Tibial artery (tissue), 4 donors: Measurements from ENCODE around the gene KIF26B.
"Not testable (repeated sequence)": the region's sequence is repeated elsewhere in the genome, so short reads cannot be mapped to it uniquely, and the experiment has no call there.

Source experiments
- DNase-seq, 2 donors: peaks; one replicate each; pipeline ENCODE4 v3.0.0-alpha.2; 2019
- H3K27ac ChIP-seq, 2 donors: fragments of 200-600 bp; sonication (generic) in 1 of 2; 1 replicate in 1 of 2; 2 replicates in 1 of 2; pipeline ENCODE4 v1.5.1; 2018 to 2019; ENCODE audit warnings: mild to moderate bottlenecking in 1 of 2
- H3K27me3 ChIP-seq, 2 donors: fragments of 200-600 bp; sonication (generic) in 1 of 2; one replicate each; pipeline versions ENCODE4 v1.5.1 to v1.6.0; 2016 to 2019
- H3K36me3 ChIP-seq, 3 donors: fragments of 200-600 bp; sonication (generic) in 2 of 3; one replicate each; pipeline ENCODE4 v1.5.1; 2016 to 2019; ENCODE audit warnings: mild to moderate bottlenecking in 2 of 3
- H3K4me1 ChIP-seq, 4 donors: fragments of 200-600 bp; sonication (generic) in 2 of 4; 1 replicate in 3 of 4; 2 replicates in 1 of 4; pipeline ENCODE4 v1.5.1; 2016 to 2019
- H3K4me3 ChIP-seq, 2 donors: fragments of 200-600 bp; sonication (generic) in 1 of 2; 1 replicate in 1 of 2; 2 replicates in 1 of 2; pipeline ENCODE4 v1.5.1; 2018 to 2019; ENCODE audit warnings: mild to moderate bottlenecking in 2 of 2
- H3K9me3 ChIP-seq, 3 donors: fragments of 200-600 bp; sonication (generic) in 1 of 3; one replicate each; pipeline ENCODE4 v1.5.1; 2016 to 2019
- CTCF ChIP-seq, 2 experiments: fragments of 200-600 bp in 1 of 2; fragments of 450-650 bp in 1 of 2; IDR thresholded peaks; one replicate each; pipeline ENCODE4 v1.5.1; 2017 to 2019; ENCODE audit warnings: antibody characterized with exemption in 2 of 2, mild to moderate bottlenecking in 1 of 2, moderate library complexity in 1 of 2
- intact Hi-C: fragments of 100-400 bp; cut with DNase I; formaldehyde crosslinking; loops from one replicate; pipeline ENCODE4 v1.15.0; 2023; ENCODE audit warnings: low total_unique reads

KIF26B gene

GRCh38 chr1:245663841-245664240, 509.1 kb downstream of the KIF26B start:
- H3K4me3 ChIP-seq, result no peak overlapping the region
- no peaks in the 10 kb centered on the region for H3K36me3 ChIP-seq
- DNase-seq, result no peak
- H3K4me1 ChIP-seq, result no peaks in the 10 kb centered on the region
- intact Hi-C loops, result no loop called here
- H3K27ac ChIP-seq, result no peak overlapping the region
- TF ChIP-seq CTCF (IDR thresholded peaks at IDR 0.05), result no peak
- no peaks in the 10 kb centered on the region for H3K9me3 ChIP-seq
- H3K27me3 ChIP-seq, result no peaks in the 10 kb centered on the region

GRCh38 chr1:245666412-245666811, 511.6 kb downstream of the KIF26B start:
- no peak overlapping the region for H3K27ac ChIP-seq
- H3K9me3 ChIP-seq, result no peaks in the 10 kb centered on the region
- no peaks in the 10 kb centered on the region for H3K36me3 ChIP-seq
- no peaks in the 10 kb centered on the region for H3K27me3 ChIP-seq
- intact Hi-C loops, result no loop called here
- H3K4me3 ChIP-seq, result no peak overlapping the region
- no peak for DNase-seq
- H3K4me1 ChIP-seq, result no peaks in the 10 kb centered on the region
- no peak for TF ChIP-seq CTCF (IDR thresholded peaks at IDR 0.05)

GRCh38 chr1:245671349-245671748, 516.6 kb downstream of the KIF26B start:
- no peak for DNase-seq
- Histone ChIP-seq H3K27me3 (no peaks in the 10 kb centered on the region), H3K4me3 (no peak overlapping the region), H3K4me1 (no peaks in the 10 kb centered on the region), H3K36me3 (no peaks in the 10 kb centered on the region), H3K27ac (no peak overlapping the region), H3K9me3 (no peaks in the 10 kb centered on the region)
- TF ChIP-seq CTCF (IDR thresholded peaks at IDR 0.05), result no peak
- intact Hi-C loops, result no loop called here

GRCh38 chr1:245671966-245672767, 517.4 kb downstream of the KIF26B start:
- Histone ChIP-seq H3K9me3 (no peaks in the 10 kb centered on the region), H3K27me3 (no peaks in the 10 kb centered on the region), H3K27ac (no peak overlapping the region), H3K4me3 (no peak overlapping the region), H3K36me3 (no peaks in the 10 kb centered on the region), H3K4me1 (no peaks in the 10 kb centered on the region)
- TF ChIP-seq CTCF (IDR thresholded peaks at IDR 0.05), result no peak
- DNase-seq, result no peak
- intact Hi-C loops, result no loop called here

- H3K36me3 ChIP-seq, result not testable (repeated sequence)
These were observed 518.3 kb downstream of the KIF26B start for GRCh38 chr1:245672836-245673656.

GRCh38 chr1:245673881-245674414, 519.2 kb downstream of the KIF26B start:
- Histone ChIP-seq H3K4me3 (no peak overlapping the region), H3K9me3 (no peaks in the 10 kb centered on the region), H3K27me3 (no peaks in the 10 kb centered on the region), H3K4me1 (no peaks in the 10 kb centered on the region), H3K36me3 (no peaks in the 10 kb centered on the region), H3K27ac (no peak overlapping the region)
- DNase-seq, result no peak
- TF ChIP-seq CTCF (IDR thresholded peaks at IDR 0.05), result no peak
- intact Hi-C loops, result no loop called here

More at GRCh38 chr1:245672836-245673656, 518.3 kb downstream of the KIF26B start:
- H3K4me3 ChIP-seq, H3K27me3 ChIP-seq, H3K4me1 ChIP-seq, DNase-seq, H3K27ac ChIP-seq, intact Hi-C loops, H3K9me3 ChIP-seq: not testable (repeated sequence)
